GM19452 (cell line): ENCODE results near the gene DCT.
"Not testable (repeated sequence)": the region's sequence is repeated elsewhere in the genome, so short reads cannot be mapped to it uniquely, and the experiment has no call there.

ENCODE experiments used
- ATAC-seq: cut with Tn5 transposase; IDR thresholded peaks from one replicate; pipeline ENCODE4 v1.9.1; 2021; ENCODE audit not compliant: unreplicated experiment

The DCT gene

GRCh38 chr13:94479616-94480015 lies at the start of gene DCT:
Gene DCT (minus strand): TSS chr13:94479682. CDS start chr13:94479255, 427 bp downstream.
- ATAC-seq: no peak

GRCh38 chr13:94526956-94527355 lies 47.5 kb upstream of the DCT start:
- not testable (repeated sequence) for ATAC-seq

- ATAC-seq: no peak
Observed at GRCh38 chr13:94525781-94526180, 46.3 kb upstream of the DCT start.

- ATAC-seq: no peak
Observed at GRCh38 chr13:94524407-94524806, 44.9 kb upstream of the DCT start.

GRCh38 chr13:94520001-94520400 lies 40.5 kb upstream of the DCT start:
- no peak for ATAC-seq

- no peak for ATAC-seq
Observed at GRCh38 chr13:94516456-94516855, 37.0 kb upstream of the DCT start.

- no peak for ATAC-seq
Observed at GRCh38 chr13:94515911-94516310, 36.4 kb upstream of the DCT start.

GRCh38 chr13:94515374-94515773 lies 35.9 kb upstream of the DCT start:
- no peak for ATAC-seq

GRCh38 chr13:94513026-94513425 lies 33.5 kb upstream of the DCT start:
- ATAC-seq: no peak

- ATAC-seq: no peak
Observed at GRCh38 chr13:94505730-94506129, 26.2 kb upstream of the DCT start.

- no peak for ATAC-seq
Observed at GRCh38 chr13:94503851-94504250, 24.4 kb upstream of the DCT start.

- ATAC-seq: not testable (repeated sequence)
Observed at GRCh38 chr13:94498831-94499230, 19.3 kb upstream of the DCT start.

GRCh38 chr13:94495806-94496205 lies 16.3 kb upstream of the DCT start:
- ATAC-seq: no peak

- ATAC-seq: no peak
Observed at GRCh38 chr13:94494026-94494425, 14.5 kb upstream of the DCT start.

GRCh38 chr13:94487043-94487442 lies 7.6 kb upstream of the DCT start:
- no peak for ATAC-seq

GRCh38 chr13:94483970-94484369 lies 4.5 kb upstream of the DCT start:
- ATAC-seq: no peak

- ATAC-seq: no peak
Observed at GRCh38 chr13:94481941-94482340, 2.5 kb upstream of the DCT start.

GRCh38 chr13:94480672-94481145 lies 1.2 kb upstream of the DCT start:
- ATAC-seq: no peak

- no peak for ATAC-seq
Observed at GRCh38 chr13:94478913-94479312, 569 bp downstream of the DCT start.

GRCh38 chr13:94470126-94470525 lies 9.4 kb downstream of the DCT start:
- no peak for ATAC-seq

GRCh38 chr13:94464771-94465170 lies 14.7 kb downstream of the DCT start:
- ATAC-seq: no peak

GRCh38 chr13:94462670-94463069 lies 16.8 kb downstream of the DCT start:
- ATAC-seq: no peak

- ATAC-seq: no peak
Observed at GRCh38 chr13:94459116-94459515, 20.4 kb downstream of the DCT start.

GRCh38 chr13:94455414-94455813 lies 24.1 kb downstream of the DCT start:
- no peak for ATAC-seq
